GM23248 (cell line): Measurements from ENCODE around the gene ITGA1. TPM values are rescaled to one million over a fixed set of nuclear protein-coding genes. Genes with fewer than 3 reads are reported as not detected.

Experiments
- DNase-seq: peaks from one replicate; pipeline ENCODE4 v3.0.0-alpha.2; 2015
- H2AFZ ChIP-seq: fragments of 200-600 bp; sonication (generic); 2 replicates; pipeline ENCODE4 v1.6.1; 2016; ENCODE audit warnings: antibody characterized with exemption
- H3F3A ChIP-seq: fragments of 200-600 bp; sonication (generic); 2 replicates; pipeline ENCODE4 v1.6.1; 2016; ENCODE audit warnings: mild to moderate bottlenecking, antibody characterized with exemption, mixed run types; ENCODE audit not compliant: insufficient read depth
- H3K27ac ChIP-seq: fragments of 200-600 bp; sonication (generic); 2 replicates; pipeline ENCODE4 v1.5.1; 2016; ENCODE audit warnings: mild to moderate bottlenecking
- H3K27me3 ChIP-seq: fragments of 200-600 bp; sonication (generic); replicated peaks from 2 replicates; pipeline ENCODE4 v1.6.1; 2016; ENCODE audit warnings: mild to moderate bottlenecking; ENCODE audit not compliant: insufficient read depth
- H3K36me3 ChIP-seq: fragments of 200-600 bp; sonication (generic); 2 replicates; pipeline ENCODE4 v1.6.1; 2016; ENCODE audit warnings: low read depth, mild to moderate bottlenecking
- H3K4me1 ChIP-seq: fragments of 200-600 bp; sonication (generic); 2 replicates; pipeline ENCODE4 v1.6.1; 2016; ENCODE audit warnings: mild to moderate bottlenecking; ENCODE audit not compliant: insufficient read depth
- H3K4me2 ChIP-seq: fragments of 200-600 bp; sonication (generic); one replicate; pipeline ENCODE4 v1.6.1; 2016; ENCODE audit warnings: mild to moderate bottlenecking; ENCODE audit not compliant: unreplicated experiment
- H3K4me3 ChIP-seq: fragments of 200-600 bp; sonication (generic); 2 replicates; pipeline ENCODE4 v1.5.1; 2016; ENCODE audit warnings: mild to moderate bottlenecking
- H3K79me2 ChIP-seq: fragments of 200-600 bp; sonication (generic); 2 replicates; pipeline ENCODE4 v1.6.1; 2016; ENCODE audit warnings: mild to moderate bottlenecking; ENCODE audit not compliant: insufficient read depth
- H3K9ac ChIP-seq: fragments of 200-600 bp; sonication (generic); 2 replicates; pipeline ENCODE4 v1.6.1; 2016; ENCODE audit warnings: mild to moderate bottlenecking
- H3K9me2 ChIP-seq: fragments of 200-600 bp; sonication (generic); 2 replicates; pipeline ENCODE4 v1.6.1; 2016; ENCODE audit warnings: mixed run types, mild to moderate bottlenecking, moderate library complexity; ENCODE audit not compliant: insufficient read depth
- H3K9me3 ChIP-seq: fragments of 200-600 bp; sonication (generic); one replicate; pipeline ENCODE4 v1.6.1; 2017; ENCODE audit warnings: low read depth
- H4K20me1 ChIP-seq: fragments of 200-600 bp; sonication (generic); 2 replicates; pipeline ENCODE4 v1.6.0; 2016; ENCODE audit not compliant: insufficient read depth
- EZH2 ChIP-seq: fragments of 200-600 bp; sonication (generic); IDR thresholded peaks from 2 replicates; pipeline ENCODE4 v1.6.1; 2018; ENCODE audit warnings: antibody characterized with exemption, mild to moderate bottlenecking; ENCODE audit not compliant: insufficient read depth, poor library complexity, severe bottlenecking
- EZH2phosphoT487 ChIP-seq: fragments of 200-600 bp; sonication (generic); IDR thresholded peaks from 2 replicates; pipeline ENCODE4 v1.6.1; 2018; ENCODE audit warnings: antibody characterized with exemption, moderate library complexity, mild to moderate bottlenecking, low read depth; ENCODE audit not compliant: insufficient read depth
- WGBS, 2 experiments: methylation state at CpG; one replicate each; pipeline ENCODE4 v1.1.6; 2015 to 2017; ENCODE audit warnings: low lambda C conversion rate in 2 of 2, low coverage in 1 of 2; ENCODE audit errors: missing lambda C conversion rate in 2 of 2; 5-methylcytosine and 5-hydroxymethylcytosine counted together
- in situ Hi-C: fragments of 300-500 bp; cut with MboI; formaldehyde crosslinking; loops from 2 replicates; pipeline ENCODE4 v1.15.0; 2020
- polyA plus RNA-seq: library from polyadenylated mRNA; unstranded; fragments of >200 nt; fragmentation: Nextera tagmentation; extraction: Ambion mirVana; gene quantifications from 2 replicates; pipeline ENCODE4 v1.2.1, GENCODE V29; 2016
- total RNA-seq: library from RNA; depleted of rRNA; stranded (reverse); fragments of >200 nt; shearing (Covaris generic); gene quantifications from 2 replicates; pipeline ENCODE4 v1.2.3, GENCODE V29; 2014

The ITGA1 gene
- total and polyA plus RNA-seq, 2 experiments from 2014 or later, result 8.9 to 18.4 TPM

DNA sequence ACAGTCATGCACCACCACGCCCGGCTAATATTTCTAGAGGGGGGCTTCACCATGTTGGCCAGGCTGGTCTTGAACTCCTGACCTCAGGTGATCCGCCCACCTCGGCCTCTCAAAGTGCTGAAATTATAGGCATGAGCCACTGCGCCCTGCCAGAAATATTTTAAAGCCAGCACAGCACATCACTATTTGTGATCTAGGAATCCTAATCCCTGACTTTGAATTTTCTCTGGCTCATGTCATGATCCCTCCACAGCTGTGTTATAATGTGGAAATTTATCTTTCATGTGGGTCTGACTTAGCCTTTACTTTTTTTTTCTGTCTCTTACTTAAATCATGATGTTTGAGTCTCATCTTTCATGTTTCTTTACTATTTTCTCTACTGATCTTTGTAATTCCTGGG, 18.7 kb upstream of the ITGA1 start:
- Histone ChIP-seq H3K27ac (no peak overlapping the region), H3K9ac (no peak overlapping the region), H3K4me2 (no peak overlapping the region), H3K4me3 (no peak overlapping the region), H3K9me2 (no peaks in the 10 kb centered on the region), H4K20me1 (no peaks in the 10 kb centered on the region), H3F3A (no peaks in the 10 kb centered on the region; the same call in 1 of the 2 replicates), H3K79me2 (no peaks in the 10 kb centered on the region), H3K27me3 (no peaks in the 10 kb centered on the region), H3K9me3 (no peaks in the 10 kb centered on the region), H3K4me1 (peaks cover 14% of the 10 kb centered on the region; the same call in 1 of the 2 replicates), H3K36me3 (no peaks in the 10 kb centered on the region), H2AFZ (no peak overlapping the region)
- TF ChIP-seq EZH2 (no peak), EZH2phosphoT487 (no peak)
- in situ Hi-C loops, result no loop called here
- no peak for DNase-seq
- WGBS, 2 experiments, result 72 to 79% methylated on average over 5 of the region's 5 CpGs

DNA sequence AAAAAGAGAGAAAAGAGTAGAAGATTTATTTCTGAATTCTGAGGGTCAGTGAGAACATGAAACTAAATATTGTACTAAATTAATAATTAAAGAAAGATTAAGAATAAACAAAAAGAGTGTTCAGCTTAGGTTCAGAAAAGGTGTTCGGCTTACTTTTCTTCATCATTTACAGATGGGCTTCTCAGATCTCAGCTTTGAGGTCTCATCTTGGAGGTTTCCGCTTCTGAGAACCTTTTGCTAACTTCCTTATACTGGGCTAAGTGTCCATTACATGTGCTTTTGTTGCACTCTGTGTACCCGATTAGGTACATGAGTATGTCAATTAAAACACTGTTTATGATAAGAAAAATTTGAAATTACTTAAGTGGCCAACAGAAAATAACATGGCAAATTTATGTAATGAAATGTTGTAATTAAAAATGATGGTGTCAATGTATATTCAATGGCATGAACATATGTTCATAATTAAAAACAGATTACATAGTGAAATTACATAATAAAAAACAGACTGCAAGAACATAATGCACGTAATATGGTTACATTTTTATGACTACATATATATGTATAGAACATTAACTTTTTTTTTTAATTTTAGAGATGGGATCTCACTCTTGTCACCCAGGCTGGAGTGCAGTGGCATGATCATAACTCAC, 17.3 kb upstream of the ITGA1 start:
- TF ChIP-seq EZH2, result no peak
- TF ChIP-seq EZH2phosphoT487, result no peak
- H3K4me2 ChIP-seq, result no peak overlapping the region
- H4K20me1 ChIP-seq, result no peaks in the 10 kb centered on the region
- H3K9me2 ChIP-seq, result no peaks in the 10 kb centered on the region
- peaks cover 14% of the 10 kb centered on the region; the same call in 1 of the 2 replicates for H3K4me1 ChIP-seq
- no peaks in the 10 kb centered on the region for H3K27me3 ChIP-seq
- DNase-seq, result no peak
- H2AFZ ChIP-seq, result no peak overlapping the region
- no peaks in the 10 kb centered on the region for H3K79me2 ChIP-seq
- in situ Hi-C loops, result no loop called here
- H3F3A ChIP-seq, result no peaks in the 10 kb centered on the region; the same call in 1 of the 2 replicates
- H3K9me3 ChIP-seq, result no peaks in the 10 kb centered on the region
- WGBS, 2 experiments, result 78 to 79% methylated on average over 4 of the region's 4 CpGs
- H3K27ac ChIP-seq, result no peak overlapping the region
- no peaks in the 10 kb centered on the region for H3K36me3 ChIP-seq
- no peak overlapping the region for H3K4me3 ChIP-seq
- H3K9ac ChIP-seq, result no peak overlapping the region

DNA sequence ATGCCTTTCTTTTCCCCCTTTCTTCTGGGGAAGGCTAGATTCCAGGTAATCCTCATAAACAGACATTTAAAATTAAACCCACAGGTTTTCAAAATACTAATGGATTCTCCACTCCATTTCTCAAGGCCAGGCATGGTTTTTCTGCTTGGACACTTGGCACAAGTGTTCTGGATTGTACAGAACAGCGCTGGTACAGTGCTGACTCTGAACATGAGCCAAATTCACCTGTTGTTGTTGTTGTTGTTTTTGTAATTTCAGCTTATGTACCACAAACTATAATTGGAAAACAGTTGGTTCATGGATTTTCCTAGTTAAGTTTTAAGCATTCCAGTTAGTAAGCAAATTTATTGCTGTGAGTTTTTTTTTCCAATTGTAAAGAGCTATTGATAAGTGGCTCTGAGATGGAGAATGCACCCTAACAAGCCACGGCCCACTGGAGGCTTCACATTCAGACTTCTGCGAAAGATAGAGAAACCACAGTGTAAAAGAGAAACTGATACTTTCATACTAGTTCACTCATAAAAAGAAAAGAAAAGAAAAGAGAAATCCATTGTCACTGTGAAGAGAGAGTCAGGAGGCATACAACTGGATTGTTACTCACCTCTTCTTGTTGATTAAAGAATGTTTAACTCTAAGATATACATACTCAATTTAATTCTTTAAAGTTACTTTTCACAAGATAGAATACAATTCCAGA, 16.2 kb upstream of the ITGA1 start:
- in situ Hi-C loops, result no loop called here
- TF ChIP-seq EZH2phosphoT487 (no peak), EZH2 (no peak)

DNA sequence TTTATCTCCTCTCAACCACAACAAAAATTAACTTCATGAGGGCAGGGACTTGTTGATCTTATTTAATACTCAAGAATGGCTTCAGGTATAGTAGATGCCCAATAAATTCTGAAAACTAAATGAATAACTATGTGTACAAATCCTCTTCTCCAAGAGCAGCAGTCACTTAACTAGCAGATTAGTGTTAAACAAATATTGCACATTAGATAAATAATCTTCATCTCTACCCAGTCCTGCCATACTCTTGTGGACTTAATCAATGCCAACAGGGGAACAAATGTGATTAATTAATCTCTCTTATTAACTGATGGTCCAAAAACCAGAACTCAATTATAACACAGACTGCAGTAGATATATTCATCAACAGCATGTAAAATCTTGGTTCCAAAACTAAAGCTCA, 15.0 kb upstream of the ITGA1 start:
- Histone ChIP-seq H3K9me2 (no peaks in the 10 kb centered on the region), H3K79me2 (no peaks in the 10 kb centered on the region), H3K4me2 (no peak overlapping the region), H2AFZ (no peak overlapping the region), H3K4me1 (0 out of 2 replicates have a peak, but pooled peaks cover 3% of the 10 kb centered on the region), H3K36me3 (no peaks in the 10 kb centered on the region), H3F3A (no peaks in the 10 kb centered on the region; the same call in 1 of the 2 replicates), H3K9ac (no peak overlapping the region), H3K27me3 (no peaks in the 10 kb centered on the region), H3K27ac (no peak overlapping the region), H3K4me3 (no peak overlapping the region), H4K20me1 (no peaks in the 10 kb centered on the region), H3K9me3 (no peaks in the 10 kb centered on the region)
- in situ Hi-C loops, result no loop called here
- DNase-seq, result no peak
- TF ChIP-seq EZH2phosphoT487, result no peak
- TF ChIP-seq EZH2, result no peak

More for the DNA sequence above, 16.2 kb upstream of the ITGA1 start:
- no peak for DNase-seq
- Histone ChIP-seq H3K9me2 (no peaks in the 10 kb centered on the region), H4K20me1 (no peaks in the 10 kb centered on the region), H3K9me3 (no peaks in the 10 kb centered on the region), H3K36me3 (no peaks in the 10 kb centered on the region), H3K27ac (no peak overlapping the region), H3K4me2 (no peak overlapping the region), H2AFZ (no peak overlapping the region), H3K4me3 (no peak overlapping the region), H3K79me2 (no peaks in the 10 kb centered on the region), H3K27me3 (no peaks in the 10 kb centered on the region), H3F3A (no peaks in the 10 kb centered on the region; the same call in 1 of the 2 replicates), H3K4me1 (peaks cover 14% of the 10 kb centered on the region; the same call in 1 of the 2 replicates), H3K9ac (no peak overlapping the region)
- 83 to 84% methylated on average over 3 of the region's 3 CpGs for WGBS, 2 experiments
